NCI-H146 (cell line): ENCODE measurements around the gene ZCCHC14.

ENCODE experiments used
- DNase-seq: peaks from one replicate; lab custom pipeline; 2025; lab: John Stamatoyannopoulos, UW

The ZCCHC14 gene

GRCh38 chr16:87457061-87457611 is 35.7 kb downstream of the ZCCHC14 start:
- no peak for DNase-seq

- DNase-seq, result no peak
Measured at GRCh38 chr16:87454391-87454790, 38.4 kb downstream of the ZCCHC14 start.

- DNase-seq, result no peak
Measured at GRCh38 chr16:87453326-87453725, 39.5 kb downstream of the ZCCHC14 start.

GRCh38 chr16:87451563-87452210 is 41.1 kb downstream of the ZCCHC14 start:
- DNase-seq, result no peak

- no peak for DNase-seq
Measured at GRCh38 chr16:87448866-87449265, 44.0 kb downstream of the ZCCHC14 start.

- no peak for DNase-seq
Measured at GRCh38 chr16:87447323-87447722, 45.5 kb downstream of the ZCCHC14 start.

GRCh38 chr16:87446479-87446878 is 46.3 kb downstream of the ZCCHC14 start:
- DNase-seq, result no peak

- DNase-seq, result no peak
Measured at GRCh38 chr16:87445486-87445885, 47.3 kb downstream of the ZCCHC14 start.

GRCh38 chr16:87443964-87444363 is 48.9 kb downstream of the ZCCHC14 start:
- no peak for DNase-seq

GRCh38 chr16:87443016-87443415 is 49.8 kb downstream of the ZCCHC14 start:
- no peak for DNase-seq

GRCh38 chr16:87442581-87442966 is 50.2 kb downstream of the ZCCHC14 start:
- no peak for DNase-seq

- DNase-seq, result no peak
Measured at GRCh38 chr16:87441886-87442580, 50.8 kb downstream of the ZCCHC14 start.

GRCh38 chr16:87439926-87440325 is 52.9 kb downstream of the ZCCHC14 start:
- no peak for DNase-seq

GRCh38 chr16:87438611-87438985 is 54.2 kb downstream of the ZCCHC14 start:
- DNase-seq, result no peak

GRCh38 chr16:87437911-87438610 is 54.8 kb downstream of the ZCCHC14 start:
- no peak for DNase-seq

- DNase-seq, result no peak
Measured at GRCh38 chr16:87437327-87437726, 55.5 kb downstream of the ZCCHC14 start.

- no peak for DNase-seq
Measured at GRCh38 chr16:87436225-87437172, 56.3 kb downstream of the ZCCHC14 start.

GRCh38 chr16:87435372-87436224 is 57.2 kb downstream of the ZCCHC14 start:
- DNase-seq, result no peak

- DNase-seq, result no peak
Measured at GRCh38 chr16:87434146-87434667, 58.6 kb downstream of the ZCCHC14 start.

GRCh38 chr16:87432330-87432915 is 60.4 kb downstream of the ZCCHC14 start:
- DNase-seq, result no peak
